Adrenal gland (tissue), 5 donors: ENCODE data around the gene CDK14.

Experiments used
- CTCF ChIP-seq, 6 experiments: fragments of 450-650 bp in 4 of 6; fragments of 200-600 bp in 2 of 6; sonication (generic) in 1 of 6; IDR thresholded peaks; 1 replicate in 5 of 6; 2 replicates in 1 of 6; pipeline versions ENCODE4 v1.5.1 to v1.8.0; 2016 to 2021; ENCODE audit warnings: antibody characterized with exemption in 6 of 6, mild to moderate bottlenecking in 2 of 6, moderate library complexity in 1 of 6
- POLR2A ChIP-seq, 2 donors: fragments of 450-650 bp; IDR thresholded peaks; one replicate each; pipeline ENCODE4 v1.6.1; 2017; ENCODE audit warnings: antibody characterized with exemption in 2 of 2, mild to moderate bottlenecking in 2 of 2, moderate library complexity in 1 of 2
- donor health status: DM: no; HTN: no; CAD: no.

- no peak for TF ChIP-seq POLR2A (IDR thresholded peaks at IDR 0.05)
- no peak for TF ChIP-seq CTCF (IDR thresholded peaks at IDR 0.05)
These were observed 610.3 kb downstream of the CDK14 start for GRCh38 chr7:91206361-91206960.
